Activated CD4-positive, alpha-beta T cell treated with anti-CD3 and anti-CD28 coated beads for 24 hours (primary cell): ENCODE results near the gene SP1.
"Not testable (repeated sequence)": the region's sequence is repeated elsewhere in the genome, so short reads cannot be mapped to it uniquely, and the experiment has no call there.

Experiments
- DNase-seq, 2 donors: peaks; one replicate each; pipeline ENCODE4 v3.0.0-alpha.2; 2020; ENCODE audit warnings: low read depth in 2 of 2

Gene SP1

GRCh38 chr12:53413485-53414204 is 33.7 kb downstream of the SP1 start:
- DNase-seq: no peak

GRCh38 chr12:53414756-53415417 is 34.9 kb downstream of the SP1 start:
- DNase-seq: no peak

DNA sequence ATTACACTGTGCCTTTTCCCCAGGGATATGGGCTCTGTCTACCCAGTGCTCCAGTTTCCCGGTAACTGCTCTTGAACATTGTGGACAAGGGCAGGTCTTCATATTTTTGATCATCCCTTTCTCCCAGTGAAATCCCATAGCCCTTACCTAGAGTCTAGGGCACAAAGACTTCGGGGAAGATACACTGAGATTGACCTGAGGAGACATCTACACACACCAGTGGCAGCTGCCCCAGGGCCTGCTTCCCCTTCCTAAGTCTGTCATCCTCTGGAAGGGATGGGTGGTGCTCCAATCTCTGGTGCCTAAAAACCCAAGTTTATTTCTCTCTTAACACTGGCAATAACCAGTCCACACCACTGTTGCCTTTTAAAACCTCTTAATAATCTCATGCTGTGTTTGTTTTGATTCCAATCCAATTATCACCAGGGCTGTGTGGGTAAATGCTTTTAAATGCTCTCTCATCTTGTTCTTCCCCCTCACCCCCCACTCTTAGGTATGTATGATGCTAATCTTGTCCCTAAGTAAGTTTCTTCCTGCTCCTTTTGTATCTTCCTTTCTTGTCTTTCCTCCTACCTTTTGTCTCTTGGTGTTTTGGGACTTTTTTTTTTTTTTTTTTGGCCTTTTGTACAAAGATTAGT is 35.9 kb downstream of the SP1 start:
- DNase-seq: not testable (repeated sequence)

GRCh38 chr12:53417291-53417816 is 37.4 kb downstream of the SP1 start:
- not testable (repeated sequence) for DNase-seq

DNA sequence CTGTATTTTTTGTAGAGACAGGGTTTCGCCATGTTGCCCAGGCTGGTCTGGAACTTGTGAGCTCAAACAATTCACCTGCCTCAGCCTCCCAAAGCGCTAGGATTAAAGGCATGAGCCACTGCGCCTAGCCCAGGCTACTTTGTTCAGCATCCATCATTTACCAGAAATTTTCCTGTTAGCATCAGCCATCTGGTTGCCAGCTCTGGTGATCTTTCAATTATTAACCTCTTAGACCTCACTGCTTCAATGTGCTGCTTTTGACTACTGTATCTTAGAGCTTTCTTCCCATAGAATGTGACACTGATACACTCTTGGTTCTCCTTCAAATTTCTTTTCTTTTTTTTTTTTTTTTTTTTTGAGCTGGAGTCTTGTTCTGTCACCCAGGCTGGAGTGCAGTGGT is 38.2 kb downstream of the SP1 start:
- no peak for DNase-seq

- no peak for DNase-seq
Measured at GRCh38 chr12:53419756-53420155, 39.8 kb downstream of the SP1 start.

- not testable (repeated sequence) for DNase-seq
Measured at GRCh38 chr12:53422247-53422646, 42.3 kb downstream of the SP1 start.

GRCh38 chr12:53423597-53423996 is 43.6 kb downstream of the SP1 start, which contains the start of gene AMHR2:
TSS of gene AMHR2 (plus strand) at chr12:53423855. CDS start at chr12:53423935, 80 bp downstream.
- DNase-seq: no peak

DNA sequence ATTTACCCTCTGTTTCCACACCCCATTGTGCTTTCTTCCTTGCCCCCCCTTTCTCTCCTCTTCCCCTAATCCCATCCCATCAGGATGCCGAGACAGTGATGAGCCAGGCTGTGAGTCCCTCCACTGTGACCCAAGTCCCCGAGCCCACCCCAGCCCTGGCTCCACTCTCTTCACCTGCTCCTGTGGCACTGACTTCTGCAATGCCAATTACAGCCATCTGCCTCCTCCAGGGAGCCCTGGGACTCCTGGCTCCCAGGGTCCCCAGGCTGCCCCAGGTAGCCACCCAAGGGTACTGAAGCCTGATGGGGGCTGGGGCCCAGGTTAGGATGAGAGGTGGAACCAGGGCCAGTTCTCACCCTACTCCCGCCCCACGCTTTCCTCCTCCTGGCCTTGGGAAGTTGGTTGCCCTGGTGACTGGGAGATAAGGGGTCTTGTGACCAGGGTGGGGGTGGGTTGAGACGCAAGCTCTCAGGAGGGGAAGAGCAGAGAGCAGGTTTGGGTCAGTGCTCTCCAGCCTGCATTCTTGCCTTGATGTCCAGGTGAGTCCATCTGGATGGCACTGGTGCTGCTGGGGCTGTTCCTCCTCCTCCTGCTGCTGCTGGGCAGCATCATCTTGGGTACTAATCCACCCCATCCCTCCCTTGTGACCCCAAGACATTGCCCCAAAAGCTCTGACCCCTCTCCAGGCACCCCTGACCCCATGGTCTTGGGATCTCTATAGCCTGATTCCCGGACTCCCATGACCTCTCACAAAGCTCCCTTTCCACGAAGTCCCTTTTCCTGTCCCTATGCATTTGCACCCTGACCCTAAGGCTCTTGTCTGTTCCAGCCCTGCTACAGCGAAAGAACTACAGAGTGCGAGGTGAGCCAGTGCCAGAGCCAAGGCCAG is 44.9 kb downstream of the SP1 start:
- no peak for DNase-seq

DNA sequence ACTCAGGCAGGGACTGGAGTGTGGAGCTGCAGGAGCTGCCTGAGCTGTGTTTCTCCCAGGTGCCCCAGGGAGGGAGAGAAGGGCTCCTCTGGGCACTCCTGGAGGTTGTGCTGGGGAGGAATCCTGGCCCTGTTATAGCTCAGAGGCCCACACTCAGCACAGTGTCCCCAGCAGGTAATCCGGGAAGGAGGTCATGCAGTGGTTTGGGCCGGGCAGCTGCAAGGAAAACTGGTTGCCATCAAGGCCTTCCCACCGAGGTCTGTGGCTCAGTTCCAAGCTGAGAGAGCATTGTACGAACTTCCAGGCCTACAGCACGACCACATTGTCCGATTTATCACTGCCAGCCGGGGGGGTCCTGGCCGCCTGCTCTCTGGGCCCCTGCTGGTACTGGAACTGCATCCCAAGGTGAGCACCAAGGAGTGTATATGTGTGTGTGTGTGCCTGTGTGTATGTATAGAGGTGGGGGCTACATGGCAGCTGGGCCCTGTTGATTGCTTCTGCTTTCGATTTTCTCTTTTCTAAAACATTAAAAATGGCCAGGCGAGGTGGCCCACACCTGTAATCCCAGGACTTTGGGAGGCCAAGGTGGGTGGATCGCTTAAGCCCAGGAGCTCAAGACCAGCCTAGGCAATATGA is 45.7 kb downstream of the SP1 start:
- DNase-seq: no peak

GRCh38 chr12:53427905-53428594 is 48.1 kb downstream of the SP1 start:
- DNase-seq: peak in 1 of 2 donors; percentile 31

DNA sequence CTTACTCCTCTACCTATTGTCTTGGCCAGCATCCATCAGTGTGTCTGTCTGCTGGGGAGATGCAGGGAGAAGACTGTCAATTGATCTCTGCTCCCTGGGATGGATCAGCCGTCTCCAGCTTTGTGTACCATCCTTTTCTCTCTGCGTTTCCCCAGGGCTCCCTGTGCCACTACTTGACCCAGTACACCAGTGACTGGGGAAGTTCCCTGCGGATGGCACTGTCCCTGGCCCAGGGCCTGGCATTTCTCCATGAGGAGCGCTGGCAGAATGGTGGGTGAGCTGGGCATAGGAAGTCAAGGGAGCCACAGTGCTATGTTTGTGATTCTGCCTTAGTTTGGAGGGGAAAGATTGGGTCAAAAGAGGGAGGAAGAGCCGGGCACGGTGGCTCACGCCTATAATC is 48.8 kb downstream of the SP1 start:
- DNase-seq: no peak

DNA sequence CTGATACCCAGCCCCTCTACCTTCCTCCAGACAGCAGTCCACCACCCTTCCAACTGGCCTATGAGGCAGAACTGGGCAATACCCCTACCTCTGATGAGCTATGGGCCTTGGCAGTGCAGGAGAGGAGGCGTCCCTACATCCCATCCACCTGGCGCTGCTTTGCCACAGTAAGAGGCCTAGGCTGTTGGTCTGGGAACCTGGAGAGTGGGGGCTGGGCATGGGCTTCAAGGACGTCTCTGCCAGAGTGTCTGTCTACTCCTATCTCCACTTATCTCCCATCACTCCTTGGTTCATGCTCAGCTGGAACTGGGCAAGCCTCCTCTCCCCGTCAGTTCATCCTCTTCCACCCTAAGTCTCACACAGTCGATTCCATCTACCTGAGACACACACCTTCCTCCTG is 50.1 kb downstream of the SP1 start:
- no peak for DNase-seq

- DNase-seq: no peak
Measured at GRCh38 chr12:53431187-53431586, 51.2 kb downstream of the SP1 start.

GRCh38 chr12:53435326-53435725 is 55.4 kb downstream of the SP1 start:
- not testable (repeated sequence) for DNase-seq

- not testable (repeated sequence) for DNase-seq
Measured at GRCh38 chr12:53439582-53439981, 59.6 kb downstream of the SP1 start.

- DNase-seq: peak; percentile 99
Measured at GRCh38 chr12:53441040-53441833, 61.3 kb downstream of the SP1 start, which contains the start of gene PRR13. TSS of gene PRR13 (plus strand) at chr12:53441734. CDS start at chr12:53442715, 981 bp downstream.

GRCh38 chr12:53443955-53444354 is 64.0 kb downstream of the SP1 start:
- no peak for DNase-seq

- DNase-seq: not testable (repeated sequence)
Measured at GRCh38 chr12:53444593-53445325, 64.8 kb downstream of the SP1 start.
